Spleen (tissue), 11 donors: Measurements from ENCODE around the gene ACACA. TPM values are rescaled to one million over a fixed set of nuclear protein-coding genes. Genes with fewer than 3 reads are reported as not detected.

ENCODE experiments used
- DNase-seq: peaks from one replicate; pipeline ENCODE4 v3.0.0-alpha.2; 2020
- H3K27ac ChIP-seq, 8 donors: fragments of 200-600 bp; sonication (generic) in 7 of 8; 1 replicate in 4 of 8; 2 replicates in 4 of 8; pipeline versions ENCODE4 v1.5.0 to v1.8.0; 2016 to 2021; ENCODE audit warnings: inconsistent platforms in 4 of 8, mild to moderate bottlenecking in 4 of 8, moderate library complexity in 1 of 8
- H3K27me3 ChIP-seq, 7 donors: fragments of 200-600 bp; sonication (generic) in 6 of 7; replicated peaks in 1 of 7; 1 replicate in 4 of 7; 2 replicates in 3 of 7; pipeline versions ENCODE4 v1.5.0 to v1.8.0; 2016 to 2021; ENCODE audit warnings: inconsistent platforms in 3 of 7, mild to moderate bottlenecking in 1 of 7
- H3K36me3 ChIP-seq, 6 donors: fragments of 200-600 bp; sonication (generic) in 5 of 6; 1 replicate in 4 of 6; 2 replicates in 2 of 6; pipeline versions ENCODE4 v1.5.0 to v1.8.0; 2016 to 2021; ENCODE audit warnings: inconsistent platforms in 2 of 6
- H3K4me1 ChIP-seq, 6 donors: fragments of 200-600 bp; sonication (generic) in 5 of 6; 1 replicate in 3 of 6; 2 replicates in 3 of 6; pipeline versions ENCODE4 v1.5.0 to v1.8.0; 2016 to 2021; ENCODE audit warnings: inconsistent platforms in 3 of 6
- H3K4me3 ChIP-seq, 8 donors: fragments of 200-600 bp; sonication (generic) in 7 of 8; 1 replicate in 4 of 8; 2 replicates in 4 of 8; pipeline versions ENCODE4 v1.5.0 to v1.8.0; 2016 to 2021; ENCODE audit warnings: inconsistent platforms in 4 of 8, mild to moderate bottlenecking in 4 of 8, moderate library complexity in 2 of 8
- H3K9me3 ChIP-seq, 8 donors: fragments of 200-600 bp; sonication (generic) in 7 of 8; 1 replicate in 4 of 8; 2 replicates in 4 of 8; pipeline versions ENCODE4 v1.5.0 to v1.8.0; 2016 to 2021; ENCODE audit warnings: inconsistent platforms in 4 of 8
- POLR2A ChIP-seq, 3 donors: fragments of 450-650 bp; IDR thresholded peaks; one replicate each; pipeline ENCODE4 v1.5.1; 2017; ENCODE audit warnings: antibody characterized with exemption in 3 of 3, mild to moderate bottlenecking in 1 of 3
- POLR2AphosphoS5 ChIP-seq, 3 donors: sonication (generic); formaldehyde crosslinking; IDR thresholded peaks; one replicate each; pipeline ENCODE4 v1.5.1; 2017; ENCODE audit warnings: antibody characterized with exemption in 3 of 3
- WGBS, 5 donors: extraction: QIAGEN DNeasy Blood & Tissue Kit in 3 of 5; methylation state at CpG; one replicate each; pipeline versions ENCODE4 v1.1.5 to v1.1.7; 2013 to 2018; 5-methylcytosine and 5-hydroxymethylcytosine counted together
- intact Hi-C: fragments of 100-400 bp; cut with DNase I; formaldehyde crosslinking; loops from one replicate; pipeline ENCODE4 v1.15.0; 2023; ENCODE audit warnings: low total_unique reads
- polyA plus RNA-seq, 3 donors: library from polyadenylated mRNA; stranded (reverse); fragments of 200-250 nt; gene quantifications; one replicate each; pipeline ENCODE4 v1.2.1, GENCODE V29; 2013
- total RNA-seq, 7 donors: library from RNA; depleted of rRNA in 3 of 7; stranded (reverse); fragments of >200 nt in 3 of 7; fragmentation: NEBNext Ultra II Directional in 4 of 7; extraction: Animal tissue kit (Norgen Biotek cat#: 25700) in 4 of 7; gene quantifications; one replicate each; pipeline versions ENCODE4 v1.1.0 to v1.2.1, GENCODE V29; 2016 to 2021
- TF ChIP-seq, protein P1 (sequence below), 11 experiments: fragments of 200-600 bp in 7 of 11; fragments of 450-650 bp in 4 of 11; sonication (generic) in 4 of 11; IDR thresholded peaks in 8 of 11; conservative IDR thresholded peaks in 3 of 11; 1 replicate in 7 of 11; 2 replicates in 4 of 11; pipeline versions ENCODE4 v1.4.0 to v1.8.0; 2016 to 2021; ENCODE audit warnings: antibody characterized with exemption in 11 of 11, inconsistent platforms in 4 of 11, mild to moderate bottlenecking in 1 of 11
- donor health status: healthy with polysubstance abuse.
- donor health status: DM: no; HTN: no; CAD: no; lungs with moderate emphysema.
- donor health status: DM: no; HTN: no; CAD: no.
- donor health status: Bipolar disorder and iron deficiency.
- donor health status: healthy.
- donor health status: DM: no; HTN: no; CAD: no.
- donor health status: DM: yes; HTN: yes; CAD: no.

The ACACA gene
- total and polyA plus RNA-seq, 10 donors: 3.2 to 50.8 (median 29.2) TPM

DNA sequence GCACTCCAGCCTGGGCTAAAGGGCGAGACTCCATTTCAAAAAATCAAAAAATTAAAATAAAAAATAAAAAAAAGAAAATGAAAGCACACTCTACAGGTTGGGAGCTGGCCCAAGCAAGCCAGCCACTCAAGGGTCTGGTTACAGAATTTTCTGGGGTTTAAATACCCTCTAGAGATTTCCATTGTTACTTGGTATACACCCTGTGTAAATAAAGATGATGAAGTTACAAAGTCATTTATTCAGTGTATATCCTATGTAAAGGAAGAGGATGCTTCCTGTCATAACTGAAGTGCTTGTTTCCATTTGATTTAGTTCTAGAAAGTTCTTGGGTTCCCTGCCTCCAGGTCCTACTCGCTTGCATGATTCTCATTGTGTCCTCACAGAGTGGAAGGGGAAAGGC, 110.7 kb downstream of the ACACA start:
- Histone ChIP-seq H3K36me3 (no peaks in the 10 kb centered on the region), H3K27me3 (no peaks in the 10 kb centered on the region), H3K27ac (peak overlapping the region in 7 of 8 donors; percentile 64 to 79 (median 69)), H3K4me3 (no peak overlapping the region), H3K4me1 (peaks cover 0 to 51% (median 19%) of the 10 kb centered on the region in 6 donors), H3K9me3 (no peaks in the 10 kb centered on the region)
- TF ChIP-seq POLR2A (IDR thresholded peaks at IDR 0.05): no peak
- TF ChIP-seq, protein P1, sequence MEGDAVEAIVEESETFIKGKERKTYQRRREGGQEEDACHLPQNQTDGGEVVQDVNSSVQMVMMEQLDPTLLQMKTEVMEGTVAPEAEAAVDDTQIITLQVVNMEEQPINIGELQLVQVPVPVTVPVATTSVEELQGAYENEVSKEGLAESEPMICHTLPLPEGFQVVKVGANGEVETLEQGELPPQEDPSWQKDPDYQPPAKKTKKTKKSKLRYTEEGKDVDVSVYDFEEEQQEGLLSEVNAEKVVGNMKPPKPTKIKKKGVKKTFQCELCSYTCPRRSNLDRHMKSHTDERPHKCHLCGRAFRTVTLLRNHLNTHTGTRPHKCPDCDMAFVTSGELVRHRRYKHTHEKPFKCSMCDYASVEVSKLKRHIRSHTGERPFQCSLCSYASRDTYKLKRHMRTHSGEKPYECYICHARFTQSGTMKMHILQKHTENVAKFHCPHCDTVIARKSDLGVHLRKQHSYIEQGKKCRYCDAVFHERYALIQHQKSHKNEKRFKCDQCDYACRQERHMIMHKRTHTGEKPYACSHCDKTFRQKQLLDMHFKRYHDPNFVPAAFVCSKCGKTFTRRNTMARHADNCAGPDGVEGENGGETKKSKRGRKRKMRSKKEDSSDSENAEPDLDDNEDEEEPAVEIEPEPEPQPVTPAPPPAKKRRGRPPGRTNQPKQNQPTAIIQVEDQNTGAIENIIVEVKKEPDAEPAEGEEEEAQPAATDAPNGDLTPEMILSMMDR (IDR thresholded peaks at IDR 0.05 in 8 of 11, conservative IDR thresholded peaks at IDR 0.05 in 3 of 11): no peak
- WGBS, 5 donors: 84 to 98% (median 93%) methylated on average over 2 of the region's 2 CpGs
- DNase-seq: no peak
- intact Hi-C loops: no loop called here

DNA sequence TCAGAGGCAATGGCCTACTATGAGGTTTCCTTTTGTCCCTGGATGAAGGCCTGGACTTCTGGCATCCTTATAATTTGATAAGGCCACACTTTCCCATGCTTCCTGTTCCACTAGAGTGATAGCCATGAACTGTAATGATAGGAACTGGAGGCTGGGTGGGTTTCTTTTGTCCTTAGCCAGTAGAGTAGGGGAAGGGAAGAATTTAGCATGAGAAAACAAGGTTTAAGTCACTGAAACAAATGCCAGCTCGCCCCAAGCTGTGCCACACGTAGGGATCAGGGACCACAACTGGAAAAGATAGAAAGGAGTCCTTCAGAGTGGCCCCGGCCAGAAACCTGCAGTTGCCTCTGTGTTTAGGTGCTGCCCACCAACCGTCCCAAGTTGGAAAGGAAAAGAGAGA, 111.7 kb downstream of the ACACA start:
- DNase-seq: no peak
- intact Hi-C loops: no loop called here
- Histone ChIP-seq H3K36me3 (no peaks in the 10 kb centered on the region), H3K4me1 (peaks cover 0 to 47% (median 18%) of the 10 kb centered on the region in 6 donors), H3K27me3 (no peaks in the 10 kb centered on the region), H3K9me3 (no peaks in the 10 kb centered on the region), H3K27ac (peak overlapping the region; percentile 42 to 79 (median 67)), H3K4me3 (no peak overlapping the region)
- TF ChIP-seq, protein P1 (IDR thresholded peaks at IDR 0.05 in 8 of 11, conservative IDR thresholded peaks at IDR 0.05 in 3 of 11): no peak
- peak in 1 of 3 donors; percentile 28 for TF ChIP-seq POLR2AphosphoS5 (IDR thresholded peaks at IDR 0.05)
- 67 to 90% (median 82%) methylated on average over 4 of the region's 4 CpGs for WGBS, 5 donors

DNA sequence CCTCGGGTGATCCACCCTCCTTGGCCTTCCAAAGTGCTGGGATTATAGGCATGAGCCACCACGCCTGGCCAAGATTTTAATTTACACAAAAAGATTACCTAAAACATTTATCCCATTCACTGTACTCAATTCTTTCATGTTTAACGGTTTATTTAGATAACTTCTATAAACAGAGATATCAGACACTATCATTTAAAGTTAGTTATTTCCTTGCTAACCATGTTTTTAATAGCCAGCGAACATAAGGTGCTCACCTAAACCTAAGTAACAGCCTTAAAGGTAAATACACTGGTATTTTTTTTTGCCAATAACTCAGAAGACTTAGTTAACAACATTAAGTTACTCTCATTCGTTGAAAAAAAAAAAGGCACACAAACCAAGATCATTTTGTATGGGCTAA, 112.9 kb downstream of the ACACA start:
- Histone ChIP-seq H3K4me3 (no peak overlapping the region), H3K9me3 (no peaks in the 10 kb centered on the region), H3K27ac (peak overlapping the region in 7 of 8 donors; percentile 3 to 79 (median 43)), H3K36me3 (no peaks in the 10 kb centered on the region), H3K4me1 (peaks cover 0 to 36% (median 15%) of the 10 kb centered on the region in 6 donors), H3K27me3 (no peaks in the 10 kb centered on the region)
- DNase-seq: no peak
- 88 to 94% (median 91%) methylated on average over 5 of the region's 5 CpGs for WGBS, 5 donors
- TF ChIP-seq, protein P1 (IDR thresholded peaks at IDR 0.05 in 8 of 11, conservative IDR thresholded peaks at IDR 0.05 in 3 of 11): no peak
- TF ChIP-seq POLR2AphosphoS5 (IDR thresholded peaks at IDR 0.05) (no peak), POLR2A (IDR thresholded peaks at IDR 0.05) (no peak)
- intact Hi-C loops: no loop called here

DNA sequence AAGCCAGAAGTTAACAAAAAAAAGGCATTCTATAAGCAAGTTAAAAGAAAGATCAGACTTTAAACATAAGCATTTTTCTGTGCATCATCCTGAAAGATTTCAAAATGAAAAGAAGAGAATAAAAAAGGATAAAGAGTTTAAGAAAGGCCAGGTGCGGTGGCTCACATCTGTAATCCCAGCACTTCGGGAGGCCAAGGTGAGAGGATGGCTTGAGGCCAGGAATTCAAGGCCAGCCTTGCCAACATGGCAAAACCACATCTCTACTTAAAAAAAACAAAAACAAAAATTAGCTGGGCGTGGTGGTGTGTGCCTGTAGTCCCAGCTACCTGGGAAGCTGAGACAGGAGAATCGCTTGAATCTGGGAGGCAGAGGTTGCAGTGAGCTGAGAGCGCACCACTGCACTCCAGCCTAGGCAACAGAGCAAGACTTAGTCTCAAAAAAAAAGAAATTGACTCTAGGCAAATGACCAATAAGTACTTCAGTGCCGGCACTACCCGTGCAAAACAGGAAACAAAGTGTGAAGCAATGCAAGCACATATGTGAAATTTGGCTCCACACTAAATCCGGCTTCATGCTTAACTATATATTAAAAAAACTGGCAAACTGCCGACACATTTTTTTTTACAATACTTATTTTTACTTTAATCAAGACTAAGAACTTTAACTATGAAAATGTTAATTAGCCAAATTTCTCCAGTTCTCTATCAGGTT, 114.1 kb downstream of the ACACA start:
- no peak for TF ChIP-seq POLR2AphosphoS5 (IDR thresholded peaks at IDR 0.05)
- no peak for TF ChIP-seq POLR2A (IDR thresholded peaks at IDR 0.05)
- TF ChIP-seq, protein P1 (IDR thresholded peaks at IDR 0.05 in 8 of 11, conservative IDR thresholded peaks at IDR 0.05 in 3 of 11): no peak
- Histone ChIP-seq H3K27me3 (no peaks in the 10 kb centered on the region), H3K27ac (peak overlapping the region in 6 of 8 donors; percentile 33 to 79 (median 54)), H3K36me3 (no peaks in the 10 kb centered on the region), H3K4me3 (peak overlapping the region in 1 of 8 donors; percentile 11), H3K9me3 (no peaks in the 10 kb centered on the region), H3K4me1 (peaks cover 0 to 35% (median 11%) of the 10 kb centered on the region in 6 donors)
- intact Hi-C loops: no loop called here
- no peak for DNase-seq
- WGBS, 5 donors: 34 to 41% (median 36%) methylated on average over 9 of the region's 9 CpGs
